ENCODE data around the gene RASGRP1. TPM values are rescaled to one million over a fixed set of nuclear protein-coding genes. Genes with fewer than 3 reads are reported as not detected.

Gene RASGRP1
- total RNA-seq, 1 donor: 0.36 TPM

- no peak overlapping the region for H3K27ac ChIP-seq (ENCODE audit: low read depth, low read length)
- no peak overlapping the region for H3K4me2 ChIP-seq (ENCODE audit: insufficient read depth, low read length)
- H3K79me2 ChIP-seq (ENCODE audit: insufficient read depth, low read length): no peaks in the 10 kb centered on the region
- H3K4me1 ChIP-seq (ENCODE audit: insufficient read depth, low read length): peaks cover 25% of the 10 kb centered on the region
- no peak overlapping the region for H3K4me3 ChIP-seq (ENCODE audit: insufficient read depth, low read length)
- DNase-seq (ENCODE audit: insufficient read length, low spot score, missing footprints): no peak
- no peak for TF ChIP-seq CTCF (IDR thresholded peaks at IDR 0.05; ENCODE audit: extremely low read depth, low read depth, low read length)
- no peaks in the 10 kb centered on the region for H3K36me3 ChIP-seq (ENCODE audit: insufficient read depth, low read length)
- H2AFZ ChIP-seq (ENCODE audit: low read length): no peak overlapping the region
- no peaks in the 10 kb centered on the region for H4K20me1 ChIP-seq (ENCODE audit: insufficient read depth, low read length)
- H3K9me3 ChIP-seq (ENCODE audit: low read depth, low read length): no peaks in the 10 kb centered on the region
- H3K27me3 ChIP-seq (ENCODE audit: insufficient read depth, low read length): peaks cover 9% of the 10 kb centered on the region
Observed at GRCh38 chr15:38554354-38554753, 10.3 kb downstream of the RASGRP1 start.

- Histone ChIP-seq H3K36me3 (ENCODE audit: insufficient read depth, low read length) (no peaks in the 10 kb centered on the region), H3K4me1 (ENCODE audit: insufficient read depth, low read length) (peaks cover 12% of the 10 kb centered on the region), H3K9me3 (ENCODE audit: low read depth, low read length) (no peaks in the 10 kb centered on the region), H4K20me1 (ENCODE audit: insufficient read depth, low read length) (no peaks in the 10 kb centered on the region), H2AFZ (ENCODE audit: low read length) (no peak overlapping the region), H3K4me3 (ENCODE audit: insufficient read depth, low read length) (no peak overlapping the region), H3K27ac (ENCODE audit: low read depth, low read length) (no peak overlapping the region), H3K4me2 (ENCODE audit: insufficient read depth, low read length) (no peak overlapping the region), H3K79me2 (ENCODE audit: insufficient read depth, low read length) (no peaks in the 10 kb centered on the region), H3K27me3 (ENCODE audit: insufficient read depth, low read length) (peaks cover 9% of the 10 kb centered on the region)
- DNase-seq (ENCODE audit: insufficient read length, low spot score, missing footprints): no peak
- TF ChIP-seq CTCF (IDR thresholded peaks at IDR 0.05; ENCODE audit: extremely low read depth, low read depth, low read length): no peak
Observed at GRCh38 chr15:38553071-38553470, 11.5 kb downstream of the RASGRP1 start.

GRCh38 chr15:38551720-38552648 lies 12.6 kb downstream of the RASGRP1 start:
- peaks cover 9% of the 10 kb centered on the region for H3K27me3 ChIP-seq (ENCODE audit: insufficient read depth, low read length)
- no peak for DNase-seq (ENCODE audit: insufficient read length, low spot score, missing footprints)
- H3K4me2 ChIP-seq (ENCODE audit: insufficient read depth, low read length): no peak overlapping the region
- no peak for TF ChIP-seq CTCF (IDR thresholded peaks at IDR 0.05; ENCODE audit: extremely low read depth, low read depth, low read length)
- no peak overlapping the region for H3K4me3 ChIP-seq (ENCODE audit: insufficient read depth, low read length)
- no peaks in the 10 kb centered on the region for H4K20me1 ChIP-seq (ENCODE audit: insufficient read depth, low read length)
- H3K79me2 ChIP-seq (ENCODE audit: insufficient read depth, low read length): no peaks in the 10 kb centered on the region
- peaks cover 12% of the 10 kb centered on the region for H3K4me1 ChIP-seq (ENCODE audit: insufficient read depth, low read length)
- no peaks in the 10 kb centered on the region for H3K9me3 ChIP-seq (ENCODE audit: low read depth, low read length)
- H3K27ac ChIP-seq (ENCODE audit: low read depth, low read length): no peak overlapping the region
- H3K36me3 ChIP-seq (ENCODE audit: insufficient read depth, low read length): no peaks in the 10 kb centered on the region
- H2AFZ ChIP-seq (ENCODE audit: low read length): no peak overlapping the region

- DNase-seq (ENCODE audit: insufficient read length, low spot score, missing footprints): no peak
Observed at GRCh38 chr15:38549222-38549621, 15.4 kb downstream of the RASGRP1 start.

More at GRCh38 chr15:38549222-38549621, 15.4 kb downstream of the RASGRP1 start:
- Histone ChIP-seq H3K27ac (ENCODE audit: low read depth, low read length) (no peak overlapping the region), H3K4me2 (ENCODE audit: insufficient read depth, low read length) (no peak overlapping the region), H3K79me2 (ENCODE audit: insufficient read depth, low read length) (no peaks in the 10 kb centered on the region), H3K9me3 (ENCODE audit: low read depth, low read length) (no peaks in the 10 kb centered on the region), H3K27me3 (ENCODE audit: insufficient read depth, low read length) (peaks cover 9% of the 10 kb centered on the region), H3K36me3 (ENCODE audit: insufficient read depth, low read length) (no peaks in the 10 kb centered on the region), H4K20me1 (ENCODE audit: insufficient read depth, low read length) (no peaks in the 10 kb centered on the region), H2AFZ (ENCODE audit: low read length) (no peak overlapping the region), H3K4me1 (ENCODE audit: insufficient read depth, low read length) (no peaks in the 10 kb centered on the region), H3K4me3 (ENCODE audit: insufficient read depth, low read length) (no peak overlapping the region)
- TF ChIP-seq CTCF (IDR thresholded peaks at IDR 0.05; ENCODE audit: extremely low read depth, low read depth, low read length): no peak
